KMS-11 (cell line): Measurements from ENCODE around the gene TLX2.
"Not testable (repeated sequence)": the region's sequence is repeated elsewhere in the genome, so short reads cannot be mapped to it uniquely, and the experiment has no call there.

ENCODE experiments used
- H2AFZ ChIP-seq: fragments of 200-600 bp; sonication (generic); 2 replicates; pipeline ENCODE4 v1.6.1; 2016; ENCODE audit warnings: antibody characterized with exemption, mixed run types, low read depth
- H3K27ac ChIP-seq: fragments of 200-600 bp; sonication (generic); 2 replicates; pipeline ENCODE4 v1.6.1; 2016; ENCODE audit warnings: mild to moderate bottlenecking, mixed run types
- H3K27me3 ChIP-seq: fragments of 200-600 bp; sonication (generic); 2 replicates; pipeline ENCODE4 v1.6.1; 2017; ENCODE audit warnings: mild to moderate bottlenecking, low read depth, mixed run types, moderate library complexity; ENCODE audit not compliant: insufficient read depth
- H3K36me3 ChIP-seq: fragments of 200-600 bp; sonication (generic); 2 replicates; pipeline ENCODE4 v1.6.1; 2017; ENCODE audit warnings: mild to moderate bottlenecking, mixed run types; ENCODE audit not compliant: insufficient read depth
- H3K4me1 ChIP-seq: fragments of 200-600 bp; sonication (generic); 2 replicates; pipeline ENCODE4 v1.6.1; 2016; ENCODE audit warnings: mild to moderate bottlenecking, low read depth, mixed run types; ENCODE audit not compliant: poor library complexity, severe bottlenecking
- H3K4me2 ChIP-seq: fragments of 200-600 bp; sonication (generic); 2 replicates; pipeline ENCODE4 v1.7.0; 2016; ENCODE audit warnings: mild to moderate bottlenecking, mixed run types
- H3K4me3 ChIP-seq: fragments of 200-600 bp; sonication (generic); IDR thresholded peaks from 2 replicates; pipeline ENCODE4 v1.6.1; 2017; ENCODE audit warnings: low read depth, low read length, mixed read lengths; ENCODE audit not compliant: insufficient read depth
- H3K79me2 ChIP-seq: fragments of 200-600 bp; sonication (generic); 2 replicates; pipeline ENCODE4 v1.6.1; 2016; ENCODE audit warnings: low read depth, mixed run types; ENCODE audit not compliant: insufficient read depth
- H3K9ac ChIP-seq: fragments of 200-600 bp; sonication (generic); 2 replicates; pipeline ENCODE4 v1.6.1; 2016; ENCODE audit warnings: mild to moderate bottlenecking, mixed run types
- H4K20me1 ChIP-seq: fragments of 200-600 bp; sonication (generic); 2 replicates; pipeline ENCODE4 v1.6.1; 2016; ENCODE audit warnings: mild to moderate bottlenecking, mixed run types; ENCODE audit not compliant: insufficient read depth
- TF ChIP-seq, protein P1 (sequence below): fragments of 200-600 bp; sonication (generic); conservative IDR thresholded peaks from 2 replicates; pipeline ENCODE4 v1.6.1; 2017; ENCODE audit warnings: low read depth, mild to moderate bottlenecking, antibody characterized with exemption, low read length, moderate library complexity, mixed read lengths

Gene TLX2

DNA sequence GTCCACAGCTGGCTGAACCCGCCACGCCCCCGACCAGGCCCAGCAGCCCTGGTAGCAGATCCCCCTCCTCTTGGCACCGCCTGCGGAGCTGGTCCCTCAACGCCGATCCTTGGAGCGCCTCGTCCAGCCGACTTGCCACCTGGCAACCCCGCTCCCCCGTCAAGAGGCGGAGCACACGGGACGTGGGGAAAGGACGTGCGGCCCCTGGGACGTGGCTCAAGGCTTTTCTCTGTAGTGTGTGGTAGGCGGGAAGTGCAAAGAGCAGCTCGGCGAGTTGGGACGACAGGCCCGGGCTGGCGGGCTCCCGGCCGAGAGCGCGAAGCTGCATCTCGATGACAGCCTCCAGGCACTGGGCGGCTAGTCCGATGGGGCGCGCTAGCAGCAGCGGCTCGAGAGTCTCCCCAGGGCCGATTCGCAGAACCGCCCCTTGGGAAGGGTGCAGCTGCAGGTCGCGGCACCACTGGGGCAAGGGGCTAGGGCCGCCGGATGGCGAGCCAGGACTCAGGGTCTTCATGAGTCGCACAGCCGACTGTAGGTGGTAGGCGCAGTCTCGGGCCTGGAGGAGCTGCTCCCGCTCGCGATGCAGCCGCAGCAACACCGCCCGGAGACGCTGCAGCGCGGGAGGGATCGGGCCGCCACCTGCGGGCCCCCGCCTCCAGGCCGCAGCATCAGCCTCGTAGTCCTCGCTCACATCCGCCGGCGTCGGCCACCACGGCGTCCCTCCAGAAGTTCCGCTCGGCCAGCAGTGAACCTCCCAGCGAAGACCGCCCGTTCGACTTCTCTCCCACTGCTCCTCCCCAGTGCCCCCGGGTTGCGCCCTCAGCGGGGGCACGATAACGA lies 32.1 kb upstream of the TLX2 start:
- H3K4me2 ChIP-seq = peak overlapping the region; percentile 97
- H3K27ac ChIP-seq = peak overlapping the region; percentile 75
- H4K20me1 ChIP-seq = no peaks in the 10 kb centered on the region
- H3K79me2 ChIP-seq = peaks cover 18% of the 10 kb centered on the region
- H2AFZ ChIP-seq = peak overlapping the region; percentile 99
- H3K4me3 ChIP-seq = no peak overlapping the region
- no peaks in the 10 kb centered on the region for H3K27me3 ChIP-seq
- no peaks in the 10 kb centered on the region for H3K36me3 ChIP-seq
- TF ChIP-seq, protein P1, sequence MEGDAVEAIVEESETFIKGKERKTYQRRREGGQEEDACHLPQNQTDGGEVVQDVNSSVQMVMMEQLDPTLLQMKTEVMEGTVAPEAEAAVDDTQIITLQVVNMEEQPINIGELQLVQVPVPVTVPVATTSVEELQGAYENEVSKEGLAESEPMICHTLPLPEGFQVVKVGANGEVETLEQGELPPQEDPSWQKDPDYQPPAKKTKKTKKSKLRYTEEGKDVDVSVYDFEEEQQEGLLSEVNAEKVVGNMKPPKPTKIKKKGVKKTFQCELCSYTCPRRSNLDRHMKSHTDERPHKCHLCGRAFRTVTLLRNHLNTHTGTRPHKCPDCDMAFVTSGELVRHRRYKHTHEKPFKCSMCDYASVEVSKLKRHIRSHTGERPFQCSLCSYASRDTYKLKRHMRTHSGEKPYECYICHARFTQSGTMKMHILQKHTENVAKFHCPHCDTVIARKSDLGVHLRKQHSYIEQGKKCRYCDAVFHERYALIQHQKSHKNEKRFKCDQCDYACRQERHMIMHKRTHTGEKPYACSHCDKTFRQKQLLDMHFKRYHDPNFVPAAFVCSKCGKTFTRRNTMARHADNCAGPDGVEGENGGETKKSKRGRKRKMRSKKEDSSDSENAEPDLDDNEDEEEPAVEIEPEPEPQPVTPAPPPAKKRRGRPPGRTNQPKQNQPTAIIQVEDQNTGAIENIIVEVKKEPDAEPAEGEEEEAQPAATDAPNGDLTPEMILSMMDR = no peak
- peak overlapping the region; percentile 90 for H3K9ac ChIP-seq
- H3K4me1 ChIP-seq = peaks cover 15% of the 10 kb centered on the region

DNA sequence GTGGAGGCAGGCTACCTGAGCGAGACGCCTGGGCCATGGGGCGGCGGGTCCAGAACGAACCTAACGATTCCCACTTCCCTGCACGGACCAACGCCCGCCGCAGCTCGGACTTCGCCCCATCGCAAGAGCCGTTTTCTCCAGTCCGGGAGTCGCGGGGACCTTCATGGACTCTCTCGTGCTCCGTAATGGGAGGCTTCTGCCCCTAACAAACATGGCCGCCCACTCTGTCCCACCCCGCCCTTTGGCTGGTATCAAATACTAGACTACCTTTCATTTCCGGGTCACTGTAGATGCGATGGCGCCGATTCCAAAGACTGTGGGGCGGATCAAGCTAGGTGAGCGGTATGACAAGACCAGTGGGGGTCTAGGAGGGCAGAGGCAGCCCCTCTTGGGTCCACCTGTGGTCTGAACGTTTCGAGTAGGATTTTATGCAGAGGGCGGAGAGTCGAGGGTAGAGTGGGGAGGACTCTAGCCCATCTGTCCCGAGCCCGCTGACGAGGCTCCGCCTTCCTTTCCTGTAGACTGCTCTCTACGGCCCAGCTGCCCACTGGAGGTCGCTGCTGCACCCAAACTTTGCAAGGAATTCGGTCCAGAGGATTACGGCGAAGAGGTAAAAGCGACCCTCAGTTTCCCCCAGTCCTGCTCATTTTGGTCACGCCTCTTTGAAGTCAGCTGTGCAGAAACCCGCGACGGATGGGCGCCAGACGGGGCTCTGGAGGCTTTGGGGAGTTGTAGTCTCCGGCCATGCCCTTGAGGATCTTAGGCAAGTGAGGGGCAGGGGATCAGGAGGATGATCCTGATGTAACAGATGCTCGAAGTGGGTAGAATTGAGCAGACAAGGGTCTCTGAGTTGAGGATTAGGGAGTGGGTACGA lies 31.2 kb upstream of the TLX2 start, which contains the start of the genes CCDC142 and TTC31:
TSS of gene CCDC142 (minus strand) at position 198 of the 874 bp plus-strand sequence. CDS start at position 37, 161 bp downstream.
TSS of gene TTC31 (plus strand) at position 281 of the 874 bp plus-strand sequence. CDS start at position 296, 15 bp downstream.
- H3K27ac ChIP-seq = peak within 1 kb of the TSS; percentile 75
- peak within 1 kb of the TSS; percentile 99 for H2AFZ ChIP-seq
- no peaks in the 10 kb centered on the region for H4K20me1 ChIP-seq
- H3K4me1 ChIP-seq = peaks cover 15% of the 10 kb centered on the region
- TF ChIP-seq, protein P1 = peak; percentile 89
- no peaks in the 10 kb centered on the region for H3K27me3 ChIP-seq
- peak within 1 kb of the TSS; percentile 97 for H3K4me2 ChIP-seq
- no peaks in the 10 kb centered on the region for H3K36me3 ChIP-seq
- no peak within 1 kb of the TSS for H3K4me3 ChIP-seq
- H3K79me2 ChIP-seq = peaks cover 18% of the 10 kb centered on the region
- peak within 1 kb of the TSS; percentile 90 for H3K9ac ChIP-seq

DNA sequence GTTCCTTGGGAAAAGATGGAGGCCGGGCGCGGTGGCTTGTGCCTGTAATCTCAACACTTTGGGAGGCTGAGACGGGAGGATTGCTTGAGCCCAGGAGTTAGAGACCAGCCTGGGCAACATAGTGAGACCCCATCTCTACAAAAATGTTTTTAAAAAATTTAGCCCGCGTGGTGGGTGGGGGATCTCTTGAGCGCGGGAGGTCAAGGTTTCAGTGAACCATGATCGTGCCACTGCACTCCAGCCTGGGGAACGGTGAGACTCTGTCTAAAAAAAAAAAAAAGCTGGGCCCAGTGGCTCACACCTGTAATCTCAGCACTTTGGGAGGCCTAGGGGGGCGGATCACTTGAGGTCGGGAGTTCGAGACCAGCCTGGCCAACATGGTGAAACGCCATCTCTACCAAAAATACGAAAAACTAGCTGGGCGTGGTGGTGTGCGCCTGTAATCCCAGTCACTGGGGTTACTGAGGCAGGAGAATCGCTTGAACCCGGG lies 30.5 kb upstream of the TLX2 start:
- H2AFZ ChIP-seq = peak overlapping the region; percentile 99
- not testable (repeated sequence) for H3K36me3 ChIP-seq, H4K20me1 ChIP-seq, H3K27me3 ChIP-seq, H3K4me3 ChIP-seq, H3K27ac ChIP-seq
- peaks cover 15% of the 10 kb centered on the region for H3K4me1 ChIP-seq
- H3K79me2 ChIP-seq = peaks cover 18% of the 10 kb centered on the region
- peak overlapping the region; percentile 90; the same call in 1 of the 2 replicates for H3K9ac ChIP-seq
- H3K4me2 ChIP-seq = peak overlapping the region; percentile 52

DNA sequence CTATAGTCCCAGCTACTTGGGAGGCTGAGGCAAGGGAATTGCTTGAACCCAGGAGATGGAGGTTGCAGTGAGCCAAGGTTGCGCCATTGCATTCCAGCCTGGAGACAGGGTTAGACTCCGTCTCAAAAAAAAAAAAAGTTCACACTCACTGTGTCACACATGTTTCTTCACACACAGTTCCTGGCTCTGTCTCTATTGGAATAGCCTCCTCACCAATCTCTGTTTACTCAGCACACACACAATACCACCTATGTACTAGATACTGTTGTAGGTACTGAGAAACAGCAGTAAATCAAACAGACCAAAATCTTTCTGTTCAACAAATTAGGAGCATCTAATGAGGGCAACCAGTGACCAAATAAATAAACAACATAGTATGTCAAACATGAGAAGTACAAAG lies 28.1 kb upstream of the TLX2 start:
- H4K20me1 ChIP-seq = no peaks in the 10 kb centered on the region
- H3K9ac ChIP-seq = no peak overlapping the region
- H3K4me3 ChIP-seq = no peak overlapping the region
- H3K27ac ChIP-seq = no peak overlapping the region
- H3K36me3 ChIP-seq = no peaks in the 10 kb centered on the region
- no peaks in the 10 kb centered on the region for H3K27me3 ChIP-seq
- peaks cover 6% of the 10 kb centered on the region for H3K4me1 ChIP-seq
- TF ChIP-seq, protein P1 = no peak
- H3K79me2 ChIP-seq = peaks cover 11% of the 10 kb centered on the region
- H3K4me2 ChIP-seq = no peak overlapping the region
- no peak overlapping the region for H2AFZ ChIP-seq
